NCI-H146 treated with DMSO at 0.1 percent for 48 hours (cell line): ENCODE data around the gene LHPP.
A peak's percentile ranks its signal among the peaks of the same experiment; 100 is the strongest.

Source experiments
- DNase-seq: peaks from one replicate; lab custom pipeline; 2025; ENCODE audit not compliant: unreplicated experiment; lab: John Stamatoyannopoulos, UW

Gene LHPP

DNA sequence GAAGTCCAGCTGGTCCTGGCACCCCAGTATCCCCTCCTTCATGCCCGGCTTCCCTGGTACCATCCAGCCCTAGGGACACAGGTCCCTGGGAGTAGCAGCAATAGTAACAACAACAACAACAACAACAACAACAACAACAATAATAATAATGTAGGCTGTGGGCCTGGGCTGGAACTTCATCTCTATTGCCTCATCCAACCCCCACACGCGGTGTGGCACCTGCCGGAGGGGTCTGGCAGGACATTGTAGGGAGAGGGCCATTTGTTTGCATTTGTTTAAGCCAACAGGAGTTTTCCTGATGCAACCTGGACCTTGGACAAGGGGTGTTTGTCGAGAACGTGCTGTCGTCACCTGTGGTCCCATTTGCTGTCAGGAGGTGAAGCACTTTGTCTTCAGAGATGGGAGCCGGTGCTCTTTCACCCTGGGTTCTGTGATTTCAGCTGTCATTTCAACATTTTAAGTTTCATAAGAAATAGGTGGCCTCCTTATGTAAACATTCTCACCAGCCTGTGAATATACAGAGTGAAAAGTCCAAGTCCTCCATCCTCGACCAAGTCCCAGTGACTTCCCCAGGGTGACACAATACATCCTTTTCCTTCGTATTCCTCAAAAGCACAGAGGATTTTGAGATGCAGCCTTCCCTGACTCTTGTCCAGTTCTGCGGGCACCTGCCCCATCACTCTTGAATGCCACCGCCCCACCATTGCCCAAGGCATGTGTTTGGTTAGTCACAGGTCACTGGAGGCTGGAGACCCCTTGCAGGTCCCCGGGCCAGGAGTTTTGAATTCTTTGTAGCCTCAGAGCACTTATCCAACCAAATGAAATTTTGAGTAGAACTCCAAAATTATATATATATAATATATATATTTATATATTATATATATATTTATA, 9.2 kb downstream of the LHPP start:
- peak; percentile 10 for DNase-seq

- no peak for DNase-seq
Observed at GRCh38 chr10:124472071-124472470, 10.4 kb downstream of the LHPP start.

DNA sequence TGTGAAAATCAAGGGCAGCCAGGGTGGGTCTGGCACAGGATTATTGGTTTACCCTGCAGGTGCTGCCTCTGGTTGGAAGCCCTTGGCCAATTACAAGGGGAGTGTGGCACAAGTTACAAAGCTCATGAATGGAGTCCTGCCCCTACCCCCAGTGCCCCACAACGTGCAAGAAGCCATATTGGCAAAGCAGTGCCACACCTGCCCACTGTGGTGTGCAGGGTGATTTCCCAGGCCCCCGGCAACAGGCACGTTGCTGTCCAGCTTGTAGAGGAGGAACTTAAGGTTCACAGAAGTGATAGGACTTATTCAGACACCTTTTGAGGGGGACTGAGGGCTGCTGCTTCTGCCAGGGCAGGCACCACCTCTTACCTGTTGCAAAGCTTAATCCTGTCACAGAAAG, 11.4 kb downstream of the LHPP start:
- DNase-seq = no peak

- DNase-seq = peak; percentile 80
Observed at GRCh38 chr10:124474514-124475070, 13.0 kb downstream of the LHPP start.

GRCh38 chr10:124476043-124476725, 14.6 kb downstream of the LHPP start:
- no peak for DNase-seq

DNA sequence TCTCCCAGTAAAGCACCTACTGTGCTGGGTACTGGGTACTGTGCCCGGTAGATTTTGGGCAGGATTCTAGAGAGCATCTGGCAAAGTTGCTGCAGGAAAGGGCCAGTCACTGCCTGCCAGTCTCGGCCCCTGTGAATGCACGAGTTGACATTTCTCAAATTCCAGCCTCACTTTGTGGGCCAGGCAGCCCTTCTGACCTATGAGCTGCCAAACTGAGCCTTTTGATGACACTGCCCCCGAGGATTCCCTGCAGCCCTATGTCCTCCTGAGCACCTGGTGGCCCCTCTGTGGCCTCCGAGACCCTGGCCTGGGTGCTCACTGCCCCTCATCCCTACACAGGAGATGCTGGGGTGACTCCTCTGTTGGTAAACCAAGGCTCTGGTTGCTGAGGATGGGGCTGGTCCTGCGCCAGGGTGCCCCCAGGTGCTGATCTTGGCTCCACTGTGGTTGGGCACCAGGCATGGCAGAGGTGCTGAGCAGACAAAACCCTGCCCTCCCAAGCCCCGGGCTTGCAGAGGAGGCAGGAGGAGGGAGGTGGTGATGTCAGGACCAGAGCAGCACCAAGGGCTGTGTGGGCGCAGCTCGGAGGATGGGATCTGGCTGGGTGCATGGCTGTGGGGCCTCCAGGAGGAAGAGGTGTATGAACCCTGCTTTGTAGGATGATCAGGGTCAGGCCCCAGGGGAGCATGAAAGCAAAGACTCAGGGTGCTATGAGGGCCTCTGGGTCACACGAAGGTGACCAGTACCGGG, 16.2 kb downstream of the LHPP start:
- DNase-seq = no peak

- DNase-seq = peak; percentile 61
Observed at GRCh38 chr10:124478515-124478914, 16.9 kb downstream of the LHPP start.

- DNase-seq = no peak
Observed at GRCh38 chr10:124480860-124481259, 19.2 kb downstream of the LHPP start.

GRCh38 chr10:124481717-124482116, 20.1 kb downstream of the LHPP start:
- DNase-seq = no peak

GRCh38 chr10:124482236-124482800, 20.7 kb downstream of the LHPP start:
- no peak for DNase-seq

- DNase-seq = no peak
Observed at GRCh38 chr10:124482876-124483275, 21.3 kb downstream of the LHPP start.

DNA sequence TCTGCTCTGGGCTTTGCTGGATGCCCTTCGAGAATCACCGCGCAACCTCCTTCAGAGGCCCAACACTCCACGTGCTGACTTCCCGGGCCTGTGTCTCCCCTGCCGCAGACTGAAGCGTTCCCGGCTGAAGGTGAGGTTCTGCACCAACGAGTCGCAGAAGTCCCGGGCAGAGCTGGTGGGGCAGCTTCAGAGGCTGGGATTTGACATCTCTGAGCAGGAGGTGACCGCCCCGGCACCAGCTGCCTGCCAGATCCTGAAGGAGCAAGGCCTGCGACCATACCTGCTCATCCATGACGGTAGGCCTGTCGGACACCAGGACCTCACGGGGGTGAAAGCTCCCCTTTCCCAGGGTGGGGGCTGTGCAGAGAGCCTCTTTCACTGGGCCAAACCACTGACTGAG, 22.4 kb downstream of the LHPP start:
- DNase-seq = no peak

GRCh38 chr10:124484661-124485060, 23.0 kb downstream of the LHPP start:
- DNase-seq = no peak

DNA sequence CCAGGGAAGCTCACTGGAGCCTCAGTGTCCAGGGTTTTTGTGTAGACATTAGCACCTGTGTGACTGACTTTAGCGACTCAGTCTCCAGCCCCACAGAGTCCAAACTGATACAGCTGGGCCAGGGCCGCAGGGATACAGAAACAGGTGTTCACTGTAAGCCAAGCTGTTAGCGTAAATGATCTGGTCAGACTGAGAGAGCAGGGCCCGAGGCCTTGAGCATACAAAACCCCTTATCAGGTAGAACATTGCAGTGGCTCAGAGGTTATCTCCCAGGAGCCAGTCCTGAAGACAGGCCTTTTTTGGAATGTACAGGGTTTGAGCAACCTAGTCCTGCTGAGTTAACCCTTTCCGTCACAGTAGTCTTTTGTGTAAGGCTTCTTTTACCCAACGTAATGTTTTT, 25.0 kb downstream of the LHPP start:
- DNase-seq = no peak

- DNase-seq = no peak
Observed at GRCh38 chr10:124491105-124491504, 29.5 kb downstream of the LHPP start.

DNA sequence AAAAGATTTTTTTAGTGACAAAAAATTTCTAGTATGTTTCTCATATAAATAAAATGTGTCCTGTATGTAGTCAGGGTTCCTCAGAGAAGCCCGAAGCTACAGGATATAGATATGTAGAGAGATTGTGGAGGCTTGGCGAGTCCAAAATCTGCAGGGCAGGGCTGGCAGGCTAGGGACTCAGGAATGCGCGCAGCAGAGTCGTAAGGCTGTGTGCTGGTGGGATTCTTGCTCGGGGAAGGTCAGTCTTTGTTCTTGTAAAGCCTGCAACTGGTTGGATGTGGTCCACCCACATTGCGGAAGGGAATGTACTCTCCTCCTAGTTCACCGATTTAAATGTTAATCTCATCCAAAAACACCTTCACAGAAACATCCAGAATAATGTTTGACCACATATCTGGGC, 30.6 kb downstream of the LHPP start:
- DNase-seq = no peak

DNA sequence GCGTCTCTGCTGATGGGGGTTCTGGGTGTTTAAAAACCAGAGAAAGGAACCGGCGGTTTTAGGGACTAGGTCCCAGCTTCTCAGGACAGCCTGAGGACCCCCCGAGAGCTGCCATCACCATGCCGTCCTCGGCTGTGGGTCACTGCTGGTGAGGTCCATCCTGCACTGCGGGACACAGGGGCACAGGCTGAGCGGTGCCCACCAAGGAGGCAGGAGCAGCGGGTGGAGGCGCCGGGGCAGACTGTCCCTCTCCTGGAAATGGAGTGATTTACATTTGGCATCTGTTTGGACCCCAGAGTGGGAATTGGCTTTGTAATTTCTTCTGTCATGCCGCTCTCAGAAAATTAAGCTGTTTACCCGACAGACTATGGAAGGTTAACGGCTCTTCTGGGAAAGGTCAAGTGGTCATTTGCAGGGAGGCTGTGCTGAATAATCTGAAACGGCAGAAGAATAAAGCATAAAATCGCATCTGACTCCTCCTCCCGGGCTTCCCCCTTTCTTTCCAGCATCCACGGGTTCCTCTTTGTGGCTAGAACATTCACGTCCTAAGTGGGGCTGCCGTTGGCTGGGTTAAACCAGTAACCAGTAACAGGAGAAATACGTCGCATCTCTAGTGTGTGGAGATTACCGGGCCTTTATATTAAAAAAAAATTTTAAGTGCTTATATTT, 31.7 kb downstream of the LHPP start:
- no peak for DNase-seq

DNA sequence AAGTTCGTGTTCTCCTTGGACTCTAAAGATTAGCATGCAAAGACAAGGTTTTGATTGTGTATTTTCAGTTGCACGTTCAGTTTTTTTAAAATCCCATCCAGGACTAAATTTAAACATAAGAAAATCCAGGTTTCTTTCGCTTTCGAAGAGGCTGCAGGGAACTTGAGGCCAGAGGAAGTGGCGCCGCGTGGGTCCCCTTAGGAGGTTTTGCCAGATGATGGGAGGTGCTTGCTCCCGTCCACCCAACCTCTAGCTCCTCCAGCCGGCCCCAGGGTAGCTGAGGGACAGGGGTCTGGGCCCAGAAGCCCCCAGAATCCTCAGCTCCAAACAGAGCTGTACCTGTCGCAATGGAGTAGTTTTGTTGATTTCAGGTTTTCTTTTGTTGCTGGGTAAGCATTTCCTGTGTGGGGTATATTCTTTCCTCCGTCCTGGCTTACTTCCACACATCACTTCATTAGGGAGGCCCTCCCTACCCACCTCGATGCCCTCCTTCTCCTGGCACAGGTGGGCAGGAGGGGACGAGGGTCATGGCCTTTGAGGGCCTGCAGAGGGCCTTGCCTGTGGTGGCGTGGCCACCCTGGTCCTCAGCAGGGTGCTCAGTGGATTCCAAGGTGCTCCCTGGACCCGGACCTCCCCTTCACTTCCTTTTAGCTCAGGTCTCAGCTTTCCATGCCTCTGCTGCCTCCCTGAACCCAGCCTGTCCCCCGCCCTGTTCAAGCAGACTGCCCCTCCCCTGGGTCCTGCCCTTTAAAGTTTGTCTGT, 32.6 kb downstream of the LHPP start:
- DNase-seq = no peak

DNA sequence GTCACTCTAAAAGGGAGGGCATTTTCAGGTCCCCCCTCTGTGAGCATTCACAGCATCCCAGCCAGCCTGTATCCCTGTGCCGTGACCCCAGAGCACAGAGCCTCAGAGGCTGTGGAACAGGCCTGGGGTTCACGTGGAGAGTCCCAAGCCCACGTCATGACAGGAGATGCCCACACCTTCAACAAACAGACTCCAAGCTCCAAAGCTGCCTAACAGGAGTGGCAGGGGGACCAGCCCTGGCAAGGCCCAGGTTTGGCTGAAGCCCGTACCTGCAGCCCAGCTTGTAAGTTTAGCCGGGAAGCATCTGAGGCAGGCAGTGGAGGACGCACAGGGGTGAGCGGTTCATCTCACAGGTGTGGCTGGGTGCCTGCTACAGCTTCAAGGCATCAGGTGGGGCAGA, 33.5 kb downstream of the LHPP start:
- DNase-seq = no peak

DNA sequence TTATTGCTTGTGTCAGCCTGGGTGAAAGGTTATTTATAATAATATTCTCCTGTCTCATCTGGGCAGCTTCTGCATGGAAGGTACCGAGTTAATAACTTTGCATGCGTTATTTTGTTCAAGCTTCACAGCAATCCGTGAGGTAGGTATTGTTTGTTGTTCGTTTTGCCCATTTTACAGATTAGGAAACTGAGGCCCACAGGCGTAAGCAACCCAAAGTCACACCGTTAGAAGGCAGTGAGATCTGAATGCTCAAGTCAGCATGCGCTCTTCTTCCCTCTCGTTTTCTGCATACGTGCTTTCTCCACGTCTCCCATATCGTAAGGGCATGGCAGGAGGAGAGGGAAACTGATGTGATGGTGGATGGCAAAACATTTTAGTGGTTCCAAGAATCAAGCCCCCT, 34.1 kb downstream of the LHPP start:
- DNase-seq = no peak
